HCT116 (cell line): Measurements from ENCODE around the gene SBF2. TPM values are rescaled to one million over a fixed set of nuclear protein-coding genes. Genes with fewer than 3 reads are reported as not detected.

ENCODE experiments used
- ATAC-seq: fragments of 200-7000 bp; cut with Tn5 transposase; 2 replicates; pipeline ENCODE4 v1.9.1; 2020; ENCODE audit warnings: mild to moderate bottlenecking, moderate library complexity
- BruUV-seq: library from RNA; stranded (reverse); fragments of 400-500 nt; replicated peaks from 2 replicates; lab custom pipeline; 2021; lab: Mats Ljungman, UMichigan
- CTCF ChIA-PET: fragments of 300-600 bp; sonication (Branson Sonifier 250); formaldehyde crosslinking; loops from one replicate; lab custom pipeline; 2021; ENCODE audit warnings: antibody characterized with exemption; lab: Charles Lee
- POLR2A ChIA-PET: fragments of 300-600, 350-600 bp; sonication (Branson Sonifier 250); formaldehyde crosslinking; loops from one replicate; lab custom pipeline; 2021; ENCODE audit warnings: antibody characterized with exemption; lab: Charles Lee
- RAD21 ChIA-PET, 2 experiments: fragments of 300-600 bp; sonication (Branson Sonifier 250); formaldehyde crosslinking; loops; one replicate each; lab custom pipeline; 2023; ENCODE audit warnings: low total read pairs in 2 of 2; ENCODE audit not compliant: uncharacterized antibody in 2 of 2, unreplicated experiment in 2 of 2, low non-redundant PET in 1 of 2; lab: Charles Lee
- DNase-seq: peaks from one replicate; pipeline ENCODE4 v3.0.0-alpha.2; 2010; ENCODE audit warnings: low read depth, low spot score
- H2AFZ ChIP-seq: fragments of 200-600 bp; shearing (Covaris generic), sonication (generic); 2 replicates; pipeline ENCODE4 v1.6.1; 2017; ENCODE audit warnings: low read depth, mixed run types, mixed read lengths, antibody characterized with exemption, low read length; ENCODE audit not compliant: poor library complexity, severe bottlenecking
- H3K27ac ChIP-seq: 2 replicates; pipeline ENCODE4 v1.5.1; 2012; ENCODE audit warnings: low read depth, low read length
- H3K27me3 ChIP-seq: fragments of 200-600 bp; sonication (generic); 2 replicates; pipeline ENCODE4 v1.6.1; 2016; ENCODE audit warnings: mixed run types, low read length, mixed read lengths; ENCODE audit not compliant: insufficient read depth
- H3K36me3 ChIP-seq, 2 experiments: fragments of 200-500 bp in 1 of 2; fragments of 200-600 bp in 1 of 2; sonication (Bioruptor generic) in 1 of 2; sonication (generic) in 1 of 2; 2 replicates each; pipeline versions ENCODE4 v1.5.1 to v1.6.1; 2014 to 2016; ENCODE audit warnings: low read length in 2 of 2, inconsistent platforms in 1 of 2, mixed read lengths in 1 of 2, mixed run types in 1 of 2; ENCODE audit not compliant: insufficient read depth in 2 of 2, control insufficient read depth in 1 of 2
- H3K4me1 ChIP-seq, 2 experiments: fragments of 200-600 bp in 1 of 2; sonication (generic) in 1 of 2; 2 replicates each; pipeline versions ENCODE4 v1.5.1 to v1.6.1; 2012 to 2017; ENCODE audit warnings: low read length in 2 of 2, inconsistent platforms in 1 of 2, mild to moderate bottlenecking in 1 of 2, mixed read lengths in 1 of 2, mixed run types in 1 of 2, moderate library complexity in 1 of 2; ENCODE audit not compliant: insufficient read depth in 2 of 2, control insufficient read depth in 1 of 2
- H3K4me2 ChIP-seq: fragments of 200-600 bp; sonication (generic); 2 replicates; pipeline ENCODE4 v1.6.1; 2017; ENCODE audit warnings: mixed run types, low read length, mixed read lengths
- H3K4me3 ChIP-seq, 2 experiments: fragments of 200-600 bp in 1 of 2; sonication (generic) in 1 of 2; replicated peaks in 1 of 2; 2 replicates each; pipeline ENCODE4 v1.5.1; 2011 to 2016; ENCODE audit warnings: low read length in 2 of 2, control low read depth in 1 of 2, low read depth in 1 of 2, mild to moderate bottlenecking in 1 of 2, mixed read lengths in 1 of 2, mixed run types in 1 of 2
- H3K79me2 ChIP-seq: fragments of 200-600 bp; sonication (generic); 2 replicates; pipeline ENCODE4 v1.6.1; 2017; ENCODE audit warnings: mild to moderate bottlenecking, mixed run types, low read length, moderate library complexity, mixed read lengths; ENCODE audit not compliant: insufficient read depth
- H3K9ac ChIP-seq: fragments of 200-600 bp; sonication (generic); 2 replicates; pipeline ENCODE4 v1.6.1; 2016; ENCODE audit warnings: low read length, mixed read lengths
- H3K9me2 ChIP-seq: fragments of 200-600 bp; sonication (generic), shearing (Covaris generic); 2 replicates; pipeline ENCODE4 v1.6.1; 2017; ENCODE audit warnings: mixed run types, mild to moderate bottlenecking, moderate library complexity; ENCODE audit not compliant: insufficient read depth
- H3K9me3 ChIP-seq, 2 experiments: fragments of 200-500 bp in 1 of 2; fragments of 200-600 bp in 1 of 2; sonication (Bioruptor generic) in 1 of 2; sonication (generic) in 1 of 2; 2 replicates each; pipeline ENCODE4 v1.6.1; 2014 to 2017; ENCODE audit warnings: low read length in 2 of 2, mixed read lengths in 2 of 2, inconsistent platforms in 1 of 2, low read depth in 1 of 2, mild to moderate bottlenecking in 1 of 2, mixed run types in 1 of 2, moderate library complexity in 1 of 2; ENCODE audit not compliant: control insufficient read depth in 1 of 2, insufficient read depth in 1 of 2
- H4K20me1 ChIP-seq: fragments of 200-600 bp; sonication (generic), shearing (Covaris generic); 2 replicates; pipeline ENCODE4 v1.6.1; 2017; ENCODE audit warnings: mixed run types, mild to moderate bottlenecking, moderate library complexity; ENCODE audit not compliant: insufficient read depth
- CBX3 ChIP-seq: IDR thresholded peaks from 2 replicates; pipeline ENCODE4 v1.6.1; 2012; ENCODE audit warnings: low read depth
- EZH2 ChIP-seq: fragments of 200-600 bp; sonication (generic); IDR thresholded peaks from 2 replicates; pipeline ENCODE4 v1.6.1; 2017; ENCODE audit warnings: antibody characterized with exemption, mixed run types
- FOSL1 ChIP-seq: IDR thresholded peaks from 2 replicates; pipeline ENCODE4 v1.6.1; 2012; ENCODE audit warnings: low read depth
- intact Hi-C: fragments of 100-400 bp; cut with micrococcal nuclease; formaldehyde crosslinking; loops from 2 replicates; pipeline ENCODE4 v1.10.0; 2022
- total RNA-seq: library from RNA; stranded (reverse); gene quantifications from one replicate; pipeline ENCODE4 v1.2.1, GENCODE V29; 2021; ENCODE audit not compliant: unreplicated experiment

Gene SBF2
- total RNA-seq, 1 experiment from 2014 or later, result 35.0 TPM

DNA sequence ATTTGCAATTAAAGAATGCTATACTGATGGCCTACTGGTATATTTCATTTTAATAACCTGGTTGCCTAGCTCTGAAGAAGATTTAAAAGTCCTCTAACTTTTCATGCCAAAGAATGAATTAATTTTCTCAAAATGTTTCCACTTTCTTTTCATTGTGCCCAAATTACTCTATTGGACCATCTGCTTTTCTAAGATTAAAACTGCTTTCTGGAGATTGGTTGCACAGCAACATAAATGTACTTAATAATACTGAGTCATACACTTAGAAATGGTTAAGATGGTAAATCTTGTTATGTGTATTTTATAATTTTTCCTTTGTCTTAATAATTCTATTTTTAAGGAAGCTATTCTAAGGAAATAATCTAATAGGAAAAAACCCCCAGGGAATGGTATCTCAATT is 479.9 kb downstream of the SBF2 start:
- Histone ChIP-seq H3K9ac (no peak overlapping the region), H3K9me3 (no peaks in the 10 kb centered on the region), H3K27ac (no peak overlapping the region), H2AFZ (no peak overlapping the region), H3K9me2 (no peaks in the 10 kb centered on the region), H3K36me3 (no peaks in the 10 kb centered on the region), H3K79me2 (no peaks in the 10 kb centered on the region), H3K27me3 (no peaks in the 10 kb centered on the region), H4K20me1 (no peaks in the 10 kb centered on the region), H3K4me2 (no peak overlapping the region), H3K4me3 (no peak overlapping the region), H3K4me1 (peaks cover 3 to 13% of the 10 kb centered on the region in 2 experiments)
- no peak for DNase-seq
- intact Hi-C loops, result no loop called here
- no peak for TF ChIP-seq EZH2
- ChIA-PET CTCF (no interaction called here), RAD21 (no interaction called here), POLR2A (no interaction called here)
- BruUV-seq, result no TSS peak
- no peak for ATAC-seq

DNA sequence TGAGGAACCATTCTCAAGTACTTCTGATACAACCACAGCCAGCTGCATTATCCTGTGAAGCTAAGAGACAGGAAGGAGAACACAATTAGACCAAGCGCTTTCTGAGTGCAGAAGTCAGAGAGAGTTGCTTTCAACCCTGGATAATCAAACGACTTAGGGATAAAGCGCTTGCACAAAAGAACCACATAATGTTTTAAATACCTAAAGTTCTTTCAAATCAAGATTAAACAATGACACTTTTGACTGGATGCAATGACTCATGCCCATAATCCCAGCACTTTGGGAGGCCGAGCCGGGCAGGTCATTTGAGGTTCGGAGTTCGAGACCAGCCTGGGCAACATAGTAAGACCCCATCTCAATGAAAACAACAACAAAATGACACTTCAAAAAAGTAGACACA is 485.1 kb downstream of the SBF2 start:
- H3K36me3 ChIP-seq, result peaks cover 0 to 9% of the 10 kb centered on the region in 2 experiments; a peak in 1 of 4 replicates
- BruUV-seq, result no TSS peak
- H4K20me1 ChIP-seq, result no peaks in the 10 kb centered on the region
- TF ChIP-seq CBX3 (no peak), FOSL1 (0 out of 2 replicates have a peak, but pooled peaks have one; percentile 12)
- ChIA-PET CTCF (no interaction called here), POLR2A (no interaction called here), RAD21 (no interaction called here)
- no peaks in the 10 kb centered on the region for H3K9me2 ChIP-seq
- H3K4me3 ChIP-seq, result no peak overlapping the region
- no peaks in the 10 kb centered on the region for H3K9me3 ChIP-seq
- no peak overlapping the region for H3K27ac ChIP-seq
- ATAC-seq (peak; percentile 67), DNase-seq (peak; percentile 21)
- H2AFZ ChIP-seq, result no peak overlapping the region
- no peaks in the 10 kb centered on the region for H3K79me2 ChIP-seq
- no peak overlapping the region for H3K9ac ChIP-seq
- no peaks in the 10 kb centered on the region for H3K27me3 ChIP-seq
- intact Hi-C loops, result no loop called here
- H3K4me1 ChIP-seq, result peaks cover 11 to 13% of the 10 kb centered on the region in 2 experiments
- H3K4me2 ChIP-seq, result peak overlapping the region; percentile 28
